ENCODE data around the gene DIRAS1.

Gene DIRAS1

DNA sequence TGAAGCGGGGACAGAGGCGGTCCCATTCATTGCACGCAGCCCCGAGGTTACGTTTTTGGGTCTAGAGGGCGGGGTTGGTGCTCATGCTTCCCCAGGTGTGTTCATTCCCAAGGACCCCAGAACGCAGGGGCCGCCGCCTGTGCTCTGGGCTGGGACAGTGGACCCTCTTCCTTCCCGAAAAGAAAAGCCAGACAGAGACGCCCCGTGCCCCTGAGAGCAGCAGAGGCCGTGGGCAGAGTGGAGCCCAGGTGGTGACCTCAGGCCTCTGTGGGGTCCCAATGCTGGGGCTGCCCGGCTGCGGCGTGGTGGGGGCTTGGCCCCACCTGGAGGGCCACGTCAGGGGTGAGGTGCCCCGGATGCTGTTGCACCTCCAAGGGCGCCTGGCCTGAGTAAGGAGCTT is 46.5 kb upstream of the DIRAS1 start:
- H3K27ac ChIP-seq (ENCODE audit: poor library complexity, severe bottlenecking), result no peak overlapping the region
- no peak for TF ChIP-seq CTCF (IDR thresholded peaks at IDR 0.05; ENCODE audit: poor library complexity, severe bottlenecking)
- H3K4me3 ChIP-seq (ENCODE audit: severe bottlenecking), result no peak overlapping the region
- H3K9me3 ChIP-seq (ENCODE audit: severe bottlenecking), result no peaks in the 10 kb centered on the region
- H3K27me3 ChIP-seq (ENCODE audit: insufficient read depth, poor library complexity, severe bottlenecking), result no peaks in the 10 kb centered on the region
- DNase-seq (ENCODE audit: low spot score) (no peak), ATAC-seq (ENCODE audit: low read depth) (no peak)
- H3K4me1 ChIP-seq (ENCODE audit: insufficient read depth, poor library complexity, severe bottlenecking), result no peaks in the 10 kb centered on the region
- peaks cover 70% of the 10 kb centered on the region for H3K36me3 ChIP-seq (ENCODE audit: low read depth)

GRCh38 chr19:2766594-2767372 is 45.6 kb upstream of the DIRAS1 start:
- DNase-seq (ENCODE audit: low spot score) (no peak), ATAC-seq (ENCODE audit: low read depth) (no peak)
- Histone ChIP-seq H3K4me3 (ENCODE audit: severe bottlenecking) (no peak overlapping the region), H3K9me3 (ENCODE audit: severe bottlenecking) (no peaks in the 10 kb centered on the region), H3K36me3 (ENCODE audit: low read depth) (peaks cover 64% of the 10 kb centered on the region), H3K27me3 (ENCODE audit: insufficient read depth, poor library complexity, severe bottlenecking) (no peaks in the 10 kb centered on the region), H3K4me1 (ENCODE audit: insufficient read depth, poor library complexity, severe bottlenecking) (no peaks in the 10 kb centered on the region), H3K27ac (ENCODE audit: poor library complexity, severe bottlenecking) (no peak overlapping the region)
- TF ChIP-seq CTCF (IDR thresholded peaks at IDR 0.05; ENCODE audit: poor library complexity, severe bottlenecking), result no peak

- H3K4me1 ChIP-seq (ENCODE audit: insufficient read depth, poor library complexity, severe bottlenecking), result no peaks in the 10 kb centered on the region
- ATAC-seq (ENCODE audit: low read depth), result no peak
- DNase-seq (ENCODE audit: low spot score), result no peak
- H3K36me3 ChIP-seq (ENCODE audit: low read depth), result peaks cover 61% of the 10 kb centered on the region
- H3K4me3 ChIP-seq (ENCODE audit: severe bottlenecking), result no peak overlapping the region
- H3K27me3 ChIP-seq (ENCODE audit: insufficient read depth, poor library complexity, severe bottlenecking), result no peaks in the 10 kb centered on the region
- TF ChIP-seq CTCF (IDR thresholded peaks at IDR 0.05; ENCODE audit: poor library complexity, severe bottlenecking), result no peak
- H3K27ac ChIP-seq (ENCODE audit: poor library complexity, severe bottlenecking), result no peak overlapping the region
- no peaks in the 10 kb centered on the region for H3K9me3 ChIP-seq (ENCODE audit: severe bottlenecking)
These were observed 44.2 kb upstream of the DIRAS1 start for GRCh38 chr19:2765376-2765775.

GRCh38 chr19:2764945-2765344 is 43.8 kb upstream of the DIRAS1 start:
- TF ChIP-seq CTCF (IDR thresholded peaks at IDR 0.05; ENCODE audit: poor library complexity, severe bottlenecking), result no peak
- peaks cover 60% of the 10 kb centered on the region for H3K36me3 ChIP-seq (ENCODE audit: low read depth)
- H3K27me3 ChIP-seq (ENCODE audit: insufficient read depth, poor library complexity, severe bottlenecking), result no peaks in the 10 kb centered on the region
- H3K4me3 ChIP-seq (ENCODE audit: severe bottlenecking), result no peak overlapping the region
- H3K4me1 ChIP-seq (ENCODE audit: insufficient read depth, poor library complexity, severe bottlenecking), result no peaks in the 10 kb centered on the region
- ATAC-seq (ENCODE audit: low read depth), result no peak
- no peak for DNase-seq (ENCODE audit: low spot score)
- H3K27ac ChIP-seq (ENCODE audit: poor library complexity, severe bottlenecking), result no peak overlapping the region
- H3K9me3 ChIP-seq (ENCODE audit: severe bottlenecking), result no peaks in the 10 kb centered on the region

DNA sequence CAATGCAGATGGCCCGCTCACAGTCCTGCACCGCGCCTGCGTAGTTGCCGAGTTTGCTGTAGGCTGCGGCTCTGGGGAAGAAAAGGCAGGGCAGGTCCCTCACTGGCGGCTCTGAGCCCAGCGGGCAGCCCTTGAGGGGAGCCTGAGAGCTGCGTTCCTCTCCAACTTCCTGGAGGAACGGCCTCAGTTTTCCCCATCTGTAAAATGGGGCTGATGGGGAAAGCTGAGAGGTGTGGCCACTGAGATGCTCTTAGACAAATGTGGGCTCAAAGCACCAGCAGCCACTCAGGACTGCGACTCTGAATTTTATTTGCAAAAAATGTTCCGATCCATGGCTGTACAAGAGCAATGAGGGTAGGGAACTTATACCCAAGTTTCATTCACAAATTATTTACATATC is 42.5 kb upstream of the DIRAS1 start:
- TF ChIP-seq CTCF (IDR thresholded peaks at IDR 0.05; ENCODE audit: poor library complexity, severe bottlenecking), result no peak
- DNase-seq (ENCODE audit: low spot score) (no peak), ATAC-seq (ENCODE audit: low read depth) (no peak)
- Histone ChIP-seq H3K36me3 (ENCODE audit: low read depth) (peaks cover 68% of the 10 kb centered on the region), H3K4me3 (ENCODE audit: severe bottlenecking) (no peak overlapping the region), H3K27me3 (ENCODE audit: insufficient read depth, poor library complexity, severe bottlenecking) (no peaks in the 10 kb centered on the region), H3K9me3 (ENCODE audit: severe bottlenecking) (no peaks in the 10 kb centered on the region), H3K27ac (ENCODE audit: poor library complexity, severe bottlenecking) (no peak overlapping the region), H3K4me1 (ENCODE audit: insufficient read depth, poor library complexity, severe bottlenecking) (no peaks in the 10 kb centered on the region)

Measured in RWPE2 (cell line).